ENCODE data around the gene DHX57. TPM values are rescaled to one million over a fixed set of nuclear protein-coding genes. Genes with fewer than 3 reads are reported as not detected.

DHX57 gene
- total RNA-seq, 1 donor from 2014 or later: 15.1 TPM

GRCh38 chr2:38863061-38863695 lies 12.6 kb downstream of the DHX57 start:
- no peak for TF ChIP-seq CTCF (IDR thresholded peaks at IDR 0.05)
- Histone ChIP-seq H3K27ac (no peak overlapping the region), H3K36me3 (peaks cover 51% of the 10 kb centered on the region), H3K27me3 (no peaks in the 10 kb centered on the region), H3K4me3 (no peak overlapping the region), H3K9me3 (no peaks in the 10 kb centered on the region), H3K4me1 (no peaks in the 10 kb centered on the region)
- ATAC-seq: no peak
- DNase-seq: no peak
- intact Hi-C loops (cut with DNase I): no loop called here

- Histone ChIP-seq H3K36me3 (peaks cover 58% of the 10 kb centered on the region), H3K27ac (no peak overlapping the region), H3K9me3 (no peaks in the 10 kb centered on the region), H3K4me1 (no peaks in the 10 kb centered on the region), H3K27me3 (no peaks in the 10 kb centered on the region), H3K4me3 (no peak overlapping the region)
- intact Hi-C loops (cut with DNase I): no loop called here
- DNase-seq: no peak
- ATAC-seq: no peak
- no peak for TF ChIP-seq CTCF (IDR thresholded peaks at IDR 0.05)
Measured at GRCh38 chr2:38862476-38862875, 13.3 kb downstream of the DHX57 start.

GRCh38 chr2:38856165-38856564 lies 19.6 kb downstream of the DHX57 start:
- ATAC-seq (no peak), DNase-seq (no peak)
- Histone ChIP-seq H3K4me3 (no peak overlapping the region), H3K27ac (no peak overlapping the region), H3K4me1 (no peaks in the 10 kb centered on the region), H3K9me3 (no peaks in the 10 kb centered on the region), H3K27me3 (no peaks in the 10 kb centered on the region), H3K36me3 (peaks cover 50% of the 10 kb centered on the region)
- intact Hi-C loops (cut with DNase I): no loop called here
- no peak for TF ChIP-seq CTCF (IDR thresholded peaks at IDR 0.05)

- H3K27me3 ChIP-seq: no peaks in the 10 kb centered on the region
- H3K4me1 ChIP-seq: no peaks in the 10 kb centered on the region
- no peaks in the 10 kb centered on the region for H3K9me3 ChIP-seq
- H3K36me3 ChIP-seq: peaks cover 37% of the 10 kb centered on the region
- ATAC-seq (no peak), DNase-seq (no peak)
- intact Hi-C loops (cut with DNase I): no loop called here
- H3K27ac ChIP-seq: no peak overlapping the region
- TF ChIP-seq CTCF (IDR thresholded peaks at IDR 0.05): no peak
- H3K4me3 ChIP-seq: no peak overlapping the region
Measured at GRCh38 chr2:38850045-38850444, 25.7 kb downstream of the DHX57 start.

- intact Hi-C loops (cut with DNase I): no loop called here
- ATAC-seq (no peak), DNase-seq (no peak)
- Histone ChIP-seq H3K27me3 (no peaks in the 10 kb centered on the region), H3K4me1 (no peaks in the 10 kb centered on the region), H3K36me3 (peaks cover 46% of the 10 kb centered on the region), H3K9me3 (no peaks in the 10 kb centered on the region), H3K4me3 (no peak overlapping the region), H3K27ac (no peak overlapping the region)
- TF ChIP-seq CTCF (IDR thresholded peaks at IDR 0.05): no peak
Measured at GRCh38 chr2:38836791-38837190, 38.9 kb downstream of the DHX57 start.

- DNase-seq (no peak), ATAC-seq (peak; percentile 72)
- no peak for TF ChIP-seq CTCF (IDR thresholded peaks at IDR 0.05)
- Histone ChIP-seq H3K27ac (no peak overlapping the region), H3K27me3 (no peaks in the 10 kb centered on the region), H3K36me3 (peaks cover 38% of the 10 kb centered on the region), H3K4me1 (no peaks in the 10 kb centered on the region), H3K9me3 (no peaks in the 10 kb centered on the region), H3K4me3 (no peak overlapping the region)
- intact Hi-C loops (cut with DNase I): no loop called here
Measured at GRCh38 chr2:38835990-38836389, 39.7 kb downstream of the DHX57 start.

Measured in upper lobe of right lung (tissue), 1 donor.